Chondrocyte (in vitro differentiated cells): Measurements from ENCODE around the gene SFRP2. TPM values are rescaled to one million over a fixed set of nuclear protein-coding genes. Genes with fewer than 3 reads are reported as not detected.

Experiments
- DNase-seq: peaks from one replicate; pipeline ENCODE4 v3.0.0; 2021; ENCODE audit warnings: mixed read lengths, low spot score
- H3K27ac Mint-ChIP-seq: one replicate; pipeline ENCODE4 v1.8.0; 2021; ENCODE audit warnings: mild to moderate bottlenecking, moderate library complexity, mixed read lengths; ENCODE audit not compliant: unreplicated experiment
- H3K27me3 Mint-ChIP-seq: 2 replicates; pipeline ENCODE4 v1.8.0; 2021; ENCODE audit warnings: low read depth, mixed read lengths
- H3K36me3 Mint-ChIP-seq: 2 replicates; pipeline ENCODE4 v1.8.0; 2021; ENCODE audit warnings: low read depth, mixed read lengths
- H3K4me1 Mint-ChIP-seq: 2 replicates; pipeline ENCODE4 v1.8.0; 2021; ENCODE audit warnings: low read depth, mild to moderate bottlenecking, mixed read lengths
- H3K4me3 Mint-ChIP-seq: one replicate; pipeline ENCODE4 v1.8.0; 2021; ENCODE audit warnings: mild to moderate bottlenecking, moderate library complexity, mixed read lengths; ENCODE audit not compliant: unreplicated experiment
- H3K9me3 Mint-ChIP-seq: 2 replicates; pipeline ENCODE4 v1.8.0; 2021; ENCODE audit warnings: low read depth, mixed read lengths
- CTCF ChIP-seq: fragments of 200-600 bp; sonication (generic); IDR thresholded peaks from 2 replicates; pipeline ENCODE4 v1.5.0; 2021; ENCODE audit warnings: antibody characterized with exemption, mild to moderate bottlenecking, moderate library complexity
- total RNA-seq: library from RNA; stranded (reverse); gene quantifications from 3 replicates; pipeline ENCODE4 v1.2.1, GENCODE V29; 2021

The SFRP2 gene
- total RNA-seq, 1 donor from 2014 or later, result 120 TPM

DNA sequence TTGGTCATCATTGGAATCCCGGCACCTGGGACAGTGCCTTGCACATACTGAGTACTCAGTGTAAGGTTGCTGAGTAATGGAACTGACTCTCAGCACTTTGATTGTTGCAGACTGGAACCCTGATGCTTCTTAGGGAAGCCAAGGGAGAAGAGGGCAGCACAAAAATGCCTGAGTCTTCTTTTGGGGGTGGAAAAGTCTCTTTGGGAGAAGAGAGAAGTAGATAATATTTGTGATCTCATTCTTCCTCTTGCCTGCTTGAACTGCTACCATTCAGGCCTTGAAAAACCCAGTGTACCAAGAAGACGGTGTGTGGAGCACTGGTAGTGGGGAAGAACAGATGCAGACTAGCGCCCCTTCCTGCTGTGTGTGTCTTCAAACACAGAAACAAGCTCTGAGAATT is 12.3 kb downstream of the SFRP2 start:
- Mint-ChIP-seq H3K9me3 (peaks cover 4% of the 10 kb centered on the region), H3K27me3 (peaks cover 2% of the 10 kb centered on the region), H3K36me3 (peaks cover 3% of the 10 kb centered on the region), H3K27ac (no peak overlapping the region), H3K4me1 (peaks cover 7% of the 10 kb centered on the region), H3K4me3 (no peak overlapping the region)
- DNase-seq, result no peak
- no peak for TF ChIP-seq CTCF

DNA sequence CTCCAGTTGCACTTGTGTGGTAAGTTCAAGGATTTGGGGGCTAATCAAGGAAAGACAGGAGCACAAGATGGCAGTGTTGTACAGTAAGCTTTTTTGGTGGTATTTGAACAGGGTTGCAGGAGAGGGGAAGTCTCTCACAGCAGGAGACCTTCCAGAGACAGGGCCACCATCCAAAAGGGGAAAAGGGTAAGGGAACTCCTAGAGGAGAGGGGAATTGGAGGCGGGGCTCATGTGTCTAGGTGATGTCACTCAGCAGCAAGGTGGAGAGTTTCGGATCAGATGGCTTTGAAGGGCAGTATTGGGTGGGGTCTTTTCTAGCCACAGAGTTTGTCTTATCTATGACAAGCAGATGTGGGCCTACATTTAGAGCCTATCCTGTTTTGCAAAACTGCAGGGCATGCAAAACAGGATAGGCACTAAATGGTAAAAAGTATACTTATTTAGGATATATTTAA is 15.6 kb downstream of the SFRP2 start:
- no peak for DNase-seq
- Mint-ChIP-seq H3K36me3 (no peaks in the 10 kb centered on the region), H3K27me3 (peaks cover 2% of the 10 kb centered on the region), H3K9me3 (peaks cover 6% of the 10 kb centered on the region), H3K4me1 (peaks cover 11% of the 10 kb centered on the region), H3K4me3 (no peak overlapping the region), H3K27ac (no peak overlapping the region)
- TF ChIP-seq CTCF, result peak; percentile 73

DNA sequence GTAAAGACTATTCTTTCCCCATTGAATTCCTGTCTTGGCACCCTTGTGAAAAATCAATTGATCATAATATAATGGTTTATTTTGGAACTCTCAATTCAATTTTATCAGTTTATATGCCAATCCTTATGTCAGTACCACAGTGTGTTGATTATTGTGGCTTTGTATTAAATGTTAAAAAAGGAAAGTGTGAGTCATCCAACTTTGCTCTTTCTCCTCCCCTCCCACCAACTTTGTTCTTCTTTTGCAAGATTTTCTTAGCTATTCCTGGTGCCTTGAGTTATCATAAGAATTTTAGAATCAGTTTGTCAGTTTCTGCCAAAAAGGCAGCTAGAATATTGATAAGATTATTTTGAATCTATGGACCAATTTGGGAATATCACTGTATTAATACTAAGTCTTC is 17.8 kb downstream of the SFRP2 start:
- Mint-ChIP-seq H3K27me3 (peaks cover 2% of the 10 kb centered on the region), H3K4me1 (peaks cover 11% of the 10 kb centered on the region), H3K4me3 (no peak overlapping the region), H3K27ac (no peak overlapping the region), H3K9me3 (peaks cover 6% of the 10 kb centered on the region), H3K36me3 (no peaks in the 10 kb centered on the region)
- no peak for DNase-seq
- no peak for TF ChIP-seq CTCF

- TF ChIP-seq CTCF, result no peak
- Mint-ChIP-seq H3K36me3 (no peaks in the 10 kb centered on the region), H3K27me3 (peaks cover 4% of the 10 kb centered on the region), H3K4me1 (peaks cover 13% of the 10 kb centered on the region), H3K27ac (no peak overlapping the region), H3K9me3 (peaks cover 6% of the 10 kb centered on the region), H3K4me3 (no peak overlapping the region)
- no peak for DNase-seq
Observed at GRCh38 chr4:153766758-153767157, 22.1 kb downstream of the SFRP2 start.

- peaks cover 4% of the 10 kb centered on the region for H3K27me3 Mint-ChIP-seq
- peaks cover 3% of the 10 kb centered on the region for H3K9me3 Mint-ChIP-seq
- H3K36me3 Mint-ChIP-seq, result no peaks in the 10 kb centered on the region
- H3K4me1 Mint-ChIP-seq, result peaks cover 7% of the 10 kb centered on the region
- no peak for TF ChIP-seq CTCF
- H3K4me3 Mint-ChIP-seq, result no peak overlapping the region
- H3K27ac Mint-ChIP-seq, result no peak overlapping the region
- DNase-seq, result no peak
Observed at GRCh38 chr4:153765894-153766293, 23.0 kb downstream of the SFRP2 start.
